HCT116 (cell line): ENCODE results near the gene TFCP2. TPM values are rescaled to one million over a fixed set of nuclear protein-coding genes. Genes with fewer than 3 reads are reported as not detected.

Experiments
- ATAC-seq: fragments of 200-7000 bp; cut with Tn5 transposase; 2 replicates; pipeline ENCODE4 v1.9.1; 2020; ENCODE audit warnings: mild to moderate bottlenecking, moderate library complexity
- BruUV-seq: library from RNA; stranded (reverse); fragments of 400-500 nt; replicated peaks from 2 replicates; lab custom pipeline; 2021; lab: Mats Ljungman, UMichigan
- CTCF ChIA-PET: fragments of 300-600 bp; sonication (Branson Sonifier 250); formaldehyde crosslinking; loops from one replicate; lab custom pipeline; 2021; ENCODE audit warnings: antibody characterized with exemption; lab: Charles Lee
- POLR2A ChIA-PET: fragments of 300-600, 350-600 bp; sonication (Branson Sonifier 250); formaldehyde crosslinking; loops from one replicate; lab custom pipeline; 2021; ENCODE audit warnings: antibody characterized with exemption; lab: Charles Lee
- RAD21 ChIA-PET, 2 experiments: fragments of 300-600 bp; sonication (Branson Sonifier 250); formaldehyde crosslinking; loops; one replicate each; lab custom pipeline; 2023; ENCODE audit warnings: low total read pairs in 2 of 2; ENCODE audit not compliant: uncharacterized antibody in 2 of 2, unreplicated experiment in 2 of 2, low non-redundant PET in 1 of 2; lab: Charles Lee
- DNase-seq: peaks from one replicate; pipeline ENCODE4 v3.0.0-alpha.2; 2010; ENCODE audit warnings: low read depth, low spot score
- H2AFZ ChIP-seq: fragments of 200-600 bp; shearing (Covaris generic), sonication (generic); 2 replicates; pipeline ENCODE4 v1.6.1; 2017; ENCODE audit warnings: low read depth, mixed run types, mixed read lengths, antibody characterized with exemption, low read length; ENCODE audit not compliant: poor library complexity, severe bottlenecking
- H3K27ac ChIP-seq: 2 replicates; pipeline ENCODE4 v1.5.1; 2012; ENCODE audit warnings: low read depth, low read length
- H3K27me3 ChIP-seq: fragments of 200-600 bp; sonication (generic); 2 replicates; pipeline ENCODE4 v1.6.1; 2016; ENCODE audit warnings: mixed run types, low read length, mixed read lengths; ENCODE audit not compliant: insufficient read depth
- H3K36me3 ChIP-seq, 2 experiments: fragments of 200-500 bp in 1 of 2; fragments of 200-600 bp in 1 of 2; sonication (Bioruptor generic) in 1 of 2; sonication (generic) in 1 of 2; 2 replicates each; pipeline versions ENCODE4 v1.5.1 to v1.6.1; 2014 to 2016; ENCODE audit warnings: low read length in 2 of 2, inconsistent platforms in 1 of 2, mixed read lengths in 1 of 2, mixed run types in 1 of 2; ENCODE audit not compliant: insufficient read depth in 2 of 2, control insufficient read depth in 1 of 2
- H3K4me1 ChIP-seq, 2 experiments: fragments of 200-600 bp in 1 of 2; sonication (generic) in 1 of 2; 2 replicates each; pipeline versions ENCODE4 v1.5.1 to v1.6.1; 2012 to 2017; ENCODE audit warnings: low read length in 2 of 2, inconsistent platforms in 1 of 2, mild to moderate bottlenecking in 1 of 2, mixed read lengths in 1 of 2, mixed run types in 1 of 2, moderate library complexity in 1 of 2; ENCODE audit not compliant: insufficient read depth in 2 of 2, control insufficient read depth in 1 of 2
- H3K4me2 ChIP-seq: fragments of 200-600 bp; sonication (generic); 2 replicates; pipeline ENCODE4 v1.6.1; 2017; ENCODE audit warnings: mixed run types, low read length, mixed read lengths
- H3K4me3 ChIP-seq, 2 experiments: fragments of 200-600 bp in 1 of 2; sonication (generic) in 1 of 2; replicated peaks in 1 of 2; 2 replicates each; pipeline ENCODE4 v1.5.1; 2011 to 2016; ENCODE audit warnings: low read length in 2 of 2, control low read depth in 1 of 2, low read depth in 1 of 2, mild to moderate bottlenecking in 1 of 2, mixed read lengths in 1 of 2, mixed run types in 1 of 2
- H3K79me2 ChIP-seq: fragments of 200-600 bp; sonication (generic); 2 replicates; pipeline ENCODE4 v1.6.1; 2017; ENCODE audit warnings: mild to moderate bottlenecking, mixed run types, low read length, moderate library complexity, mixed read lengths; ENCODE audit not compliant: insufficient read depth
- H3K9ac ChIP-seq: fragments of 200-600 bp; sonication (generic); 2 replicates; pipeline ENCODE4 v1.6.1; 2016; ENCODE audit warnings: low read length, mixed read lengths
- H3K9me2 ChIP-seq: fragments of 200-600 bp; sonication (generic), shearing (Covaris generic); 2 replicates; pipeline ENCODE4 v1.6.1; 2017; ENCODE audit warnings: mixed run types, mild to moderate bottlenecking, moderate library complexity; ENCODE audit not compliant: insufficient read depth
- H3K9me3 ChIP-seq, 2 experiments: fragments of 200-500 bp in 1 of 2; fragments of 200-600 bp in 1 of 2; sonication (Bioruptor generic) in 1 of 2; sonication (generic) in 1 of 2; 2 replicates each; pipeline ENCODE4 v1.6.1; 2014 to 2017; ENCODE audit warnings: low read length in 2 of 2, mixed read lengths in 2 of 2, inconsistent platforms in 1 of 2, low read depth in 1 of 2, mild to moderate bottlenecking in 1 of 2, mixed run types in 1 of 2, moderate library complexity in 1 of 2; ENCODE audit not compliant: control insufficient read depth in 1 of 2, insufficient read depth in 1 of 2
- H4K20me1 ChIP-seq: fragments of 200-600 bp; sonication (generic), shearing (Covaris generic); 2 replicates; pipeline ENCODE4 v1.6.1; 2017; ENCODE audit warnings: mixed run types, mild to moderate bottlenecking, moderate library complexity; ENCODE audit not compliant: insufficient read depth
- CBX3 ChIP-seq: IDR thresholded peaks from 2 replicates; pipeline ENCODE4 v1.6.1; 2012; ENCODE audit warnings: low read depth
- CEBPB ChIP-seq: IDR thresholded peaks from 2 replicates; pipeline ENCODE4 v1.6.1; 2012; ENCODE audit warnings: low read depth
- EGR1 ChIP-seq: IDR thresholded peaks from 2 replicates; pipeline ENCODE4 v1.6.1; 2012; ENCODE audit warnings: low read depth
- EZH2 ChIP-seq: fragments of 200-600 bp; sonication (generic); IDR thresholded peaks from 2 replicates; pipeline ENCODE4 v1.6.1; 2017; ENCODE audit warnings: antibody characterized with exemption, mixed run types
- FOSL1 ChIP-seq: IDR thresholded peaks from 2 replicates; pipeline ENCODE4 v1.6.1; 2012; ENCODE audit warnings: low read depth
- JUND ChIP-seq: IDR thresholded peaks from 2 replicates; pipeline ENCODE4 v1.6.1; 2012
- POLR2AphosphoS5 ChIP-seq: IDR thresholded peaks from 2 replicates; pipeline ENCODE4 v1.6.1; 2011; ENCODE audit warnings: mild to moderate bottlenecking, low read depth, low read length, moderate library complexity
- RAD21 ChIP-seq: IDR thresholded peaks from 2 replicates; pipeline ENCODE4 v1.6.1; 2012; ENCODE audit warnings: low read depth, mild to moderate bottlenecking
- SRF ChIP-seq: IDR thresholded peaks from 2 replicates; pipeline ENCODE4 v1.6.1; 2012; ENCODE audit warnings: low read depth
- YY1 ChIP-seq: IDR thresholded peaks from 2 replicates; pipeline ENCODE4 v1.6.1; 2011; ENCODE audit warnings: low read length, low read depth, moderate library complexity, mild to moderate bottlenecking; ENCODE audit not compliant: insufficient replicate concordance; ENCODE audit errors: extremely low read depth
- ZFX ChIP-seq: fragments of 450-650 bp; IDR thresholded peaks from 2 replicates; pipeline ENCODE4 v1.6.1; 2017
- intact Hi-C: fragments of 100-400 bp; cut with micrococcal nuclease; formaldehyde crosslinking; loops from 2 replicates; pipeline ENCODE4 v1.10.0; 2022
- total RNA-seq: library from RNA; stranded (reverse); gene quantifications from one replicate; pipeline ENCODE4 v1.2.1, GENCODE V29; 2021; ENCODE audit not compliant: unreplicated experiment
- TF ChIP-seq, protein P1 (sequence below): IDR thresholded peaks from 2 replicates; pipeline ENCODE4 v1.6.1; 2012
- TF ChIP-seq, protein P2 (sequence below), 3 experiments: fragments of 200-600 bp in 1 of 3; sonication (generic) in 1 of 3; IDR thresholded peaks in 2 of 3; conservative IDR thresholded peaks in 1 of 3; 2 replicates each; pipeline ENCODE4 v1.5.1; 2012 to 2017; ENCODE audit warnings: low read depth in 2 of 3, low read length in 2 of 3, antibody characterized with exemption in 1 of 3, borderline replicate concordance in 1 of 3, control low read depth in 1 of 3, mild to moderate bottlenecking in 1 of 3, mixed read lengths in 1 of 3, mixed run types in 1 of 3, moderate library complexity in 1 of 3; ENCODE audit not compliant: insufficient read depth in 1 of 3

Gene TFCP2
- total RNA-seq, 1 experiment from 2014 or later: 31.6 TPM

- H3K9me3 ChIP-seq: no peaks in the 10 kb centered on the region
- CTCF ChIA-PET: interaction anchor here (0.6 kb wide), 1 partner anchor 32 kb away, joined by 3 read pairs; no protein-coding TSS in a partner anchor
- ATAC-seq: no peak
- peaks cover 34 to 45% of the 10 kb centered on the region in 2 experiments for H3K36me3 ChIP-seq
- no peaks in the 10 kb centered on the region for H3K27me3 ChIP-seq
- H3K4me3 ChIP-seq: no peak overlapping the region
- intact Hi-C loops: no loop called here
- H3K79me2 ChIP-seq: no peaks in the 10 kb centered on the region
- H3K4me1 ChIP-seq: no peaks in the 10 kb centered on the region
- POLR2A ChIA-PET: no interaction called here
- DNase-seq: no peak
- no peaks in the 10 kb centered on the region for H4K20me1 ChIP-seq
- no TSS peak for BruUV-seq
- RAD21 ChIA-PET: no interaction called here
- no peak overlapping the region for H3K27ac ChIP-seq
- no peak overlapping the region for H3K4me2 ChIP-seq
- H3K9me2 ChIP-seq: no peaks in the 10 kb centered on the region
- TF ChIP-seq CBX3 (no peak), JUND (no peak), SRF (no peak), YY1 (no peak), EZH2 (no peak), POLR2AphosphoS5 (no peak), FOSL1 (no peak), ZFX (no peak), CEBPB (no peak), RAD21 (no peak), EGR1 (no peak)
- TF ChIP-seq, protein P1, sequence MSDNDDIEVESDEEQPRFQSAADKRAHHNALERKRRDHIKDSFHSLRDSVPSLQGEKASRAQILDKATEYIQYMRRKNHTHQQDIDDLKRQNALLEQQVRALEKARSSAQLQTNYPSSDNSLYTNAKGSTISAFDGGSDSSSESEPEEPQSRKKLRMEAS: no peak
- TF ChIP-seq, protein P2, sequence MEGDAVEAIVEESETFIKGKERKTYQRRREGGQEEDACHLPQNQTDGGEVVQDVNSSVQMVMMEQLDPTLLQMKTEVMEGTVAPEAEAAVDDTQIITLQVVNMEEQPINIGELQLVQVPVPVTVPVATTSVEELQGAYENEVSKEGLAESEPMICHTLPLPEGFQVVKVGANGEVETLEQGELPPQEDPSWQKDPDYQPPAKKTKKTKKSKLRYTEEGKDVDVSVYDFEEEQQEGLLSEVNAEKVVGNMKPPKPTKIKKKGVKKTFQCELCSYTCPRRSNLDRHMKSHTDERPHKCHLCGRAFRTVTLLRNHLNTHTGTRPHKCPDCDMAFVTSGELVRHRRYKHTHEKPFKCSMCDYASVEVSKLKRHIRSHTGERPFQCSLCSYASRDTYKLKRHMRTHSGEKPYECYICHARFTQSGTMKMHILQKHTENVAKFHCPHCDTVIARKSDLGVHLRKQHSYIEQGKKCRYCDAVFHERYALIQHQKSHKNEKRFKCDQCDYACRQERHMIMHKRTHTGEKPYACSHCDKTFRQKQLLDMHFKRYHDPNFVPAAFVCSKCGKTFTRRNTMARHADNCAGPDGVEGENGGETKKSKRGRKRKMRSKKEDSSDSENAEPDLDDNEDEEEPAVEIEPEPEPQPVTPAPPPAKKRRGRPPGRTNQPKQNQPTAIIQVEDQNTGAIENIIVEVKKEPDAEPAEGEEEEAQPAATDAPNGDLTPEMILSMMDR (IDR thresholded peaks at IDR 0.05 in 2 of 3, conservative IDR thresholded peaks at IDR 0.05 in 1 of 3; ENCODE audit: borderline replicate concordance in 1 of 3, insufficient read depth in 1 of 3, low read depth in 2 of 3, low read length in 2 of 3): no peak
- no peak overlapping the region for H2AFZ ChIP-seq
- H3K9ac ChIP-seq: no peak overlapping the region
Measured at GRCh38 chr12:51108136-51108535, 64.8 kb downstream of the TFCP2 start.
